ENCODE results near the gene GPA33. TPM values are rescaled to one million over a fixed set of nuclear protein-coding genes. Genes with fewer than 3 reads are reported as not detected.

The GPA33 gene
- under 1 TPM; 0.21 to 0.34 (median 0.24) TPM for polyA plus RNA-seq

- H3K27ac ChIP-seq (ENCODE audit: low read depth, low read length): no peak within 1 kb of the TSS
- 44 to 79% (median 50%) methylated on average over 1 of the region's 1 CpG for WGBS, 3 donors
These were observed at the start of gene GPA33 for GRCh38 chr1:167090314-167090942. Gene GPA33, minus strand, starts transcription at chr1:167090377. Its CDS starts 90 bp downstream, at chr1:167090287.

GRCh38 chr1:167138703-167139102 lies 48.5 kb upstream of the GPA33 start:
- WGBS, 3 donors: 69 to 89% (median 84%) methylated on average over 1 of the region's 1 CpG
- no peak overlapping the region for H3K27ac ChIP-seq (ENCODE audit: low read depth, low read length)

- no peak overlapping the region for H3K27ac ChIP-seq (ENCODE audit: low read depth, low read length)
- WGBS, 3 donors: 61 to 90% (median 82%) methylated on average over 3 of the region's 3 CpGs
These were observed 47.8 kb upstream of the GPA33 start for GRCh38 chr1:167137793-167138510.

- H3K27ac ChIP-seq (ENCODE audit: low read depth, low read length): no peak overlapping the region
- 30 to 50% (median 42%) methylated on average over 6 of the region's 6 CpGs for WGBS, 3 donors
These were observed 47.2 kb upstream of the GPA33 start for GRCh38 chr1:167137332-167137781.

- WGBS, 3 donors: 46 to 67% (median 48%) methylated on average over 2 of the region's 2 CpGs
- no peak overlapping the region for H3K27ac ChIP-seq (ENCODE audit: low read depth, low read length)
These were observed 46.6 kb upstream of the GPA33 start for GRCh38 chr1:167136806-167137205.

GRCh38 chr1:167136191-167136614 lies 46.0 kb upstream of the GPA33 start:
- no peak overlapping the region for H3K27ac ChIP-seq (ENCODE audit: low read depth, low read length)
- 30 to 41% (median 39%) methylated on average over 2 of the region's 2 CpGs for WGBS, 3 donors

GRCh38 chr1:167135281-167135840 lies 45.2 kb upstream of the GPA33 start:
- 50 to 79% (median 64%) methylated on average over 4 of the region's 4 CpGs for WGBS, 3 donors
- no peak overlapping the region for H3K27ac ChIP-seq (ENCODE audit: low read depth, low read length)

- whole genome bisulfite sequencing, 3 donors: 75 to 78% (median 75%) methylated on average over 8 of the region's 8 CpGs
- H3K27ac ChIP-seq (ENCODE audit: low read depth, low read length): no peak overlapping the region
These were observed 42.3 kb upstream of the GPA33 start for GRCh38 chr1:167132301-167133010.

- WGBS, 3 donors: 39 to 74% (median 47%) methylated on average over 4 of the region's 4 CpGs
- H3K27ac ChIP-seq (ENCODE audit: low read depth, low read length): no peak overlapping the region
These were observed 40.8 kb upstream of the GPA33 start for GRCh38 chr1:167130829-167131510.

GRCh38 chr1:167128261-167129227 lies 38.4 kb upstream of the GPA33 start:
- 76 to 84% (median 81%) methylated on average over 17 of the region's 17 CpGs for WGBS, 3 donors
- no peak overlapping the region for H3K27ac ChIP-seq (ENCODE audit: low read depth, low read length)

GRCh38 chr1:167127661-167128060 lies 37.5 kb upstream of the GPA33 start:
- H3K27ac ChIP-seq (ENCODE audit: low read depth, low read length): no peak overlapping the region
- WGBS, 3 donors: 77 to 91% (median 79%) methylated on average over 5 of the region's 5 CpGs

GRCh38 chr1:167127236-167127635 lies 37.1 kb upstream of the GPA33 start:
- no peak overlapping the region for H3K27ac ChIP-seq (ENCODE audit: low read depth, low read length)
- 89 to 97% (median 97%) methylated on average over 5 of the region's 5 CpGs for WGBS, 3 donors

- H3K27ac ChIP-seq (ENCODE audit: low read depth, low read length): no peak overlapping the region
- WGBS, 3 donors: 79 to 89% (median 82%) methylated on average over 17 of the region's 17 CpGs
These were observed 36.6 kb upstream of the GPA33 start for GRCh38 chr1:167126811-167127210.

GRCh38 chr1:167126317-167126716 lies 36.1 kb upstream of the GPA33 start:
- no peak overlapping the region for H3K27ac ChIP-seq (ENCODE audit: low read depth, low read length)
- 79 to 95% (median 90%) methylated on average over 28 of the region's 28 CpGs for WGBS, 3 donors

GRCh38 chr1:167122568-167122967 lies 32.4 kb upstream of the GPA33 start:
- H3K27ac ChIP-seq (ENCODE audit: low read depth, low read length): no peak overlapping the region
- WGBS, 3 donors: 91 to 94% (median 94%) methylated on average over 4 of the region's 4 CpGs

- WGBS, 3 donors: 73 to 80% (median 77%) methylated on average over 5 of the region's 5 CpGs
- H3K27ac ChIP-seq (ENCODE audit: low read depth, low read length): no peak overlapping the region
These were observed 31.9 kb upstream of the GPA33 start for GRCh38 chr1:167122121-167122480.

GRCh38 chr1:167121375-167122120 lies 31.4 kb upstream of the GPA33 start:
- H3K27ac ChIP-seq (ENCODE audit: low read depth, low read length): no peak overlapping the region
- WGBS, 3 donors: 5 to 11% (median 9%) methylated on average over 47 of the region's 47 CpGs

All from adipose tissue (tissue), 3 donors.